ENCODE data around the gene RGL1.

RGL1 gene

GRCh38 chr1:183787704-183788103, 17.2 kb upstream of the RGL1 start:
- no peak for DNase-seq

DNA sequence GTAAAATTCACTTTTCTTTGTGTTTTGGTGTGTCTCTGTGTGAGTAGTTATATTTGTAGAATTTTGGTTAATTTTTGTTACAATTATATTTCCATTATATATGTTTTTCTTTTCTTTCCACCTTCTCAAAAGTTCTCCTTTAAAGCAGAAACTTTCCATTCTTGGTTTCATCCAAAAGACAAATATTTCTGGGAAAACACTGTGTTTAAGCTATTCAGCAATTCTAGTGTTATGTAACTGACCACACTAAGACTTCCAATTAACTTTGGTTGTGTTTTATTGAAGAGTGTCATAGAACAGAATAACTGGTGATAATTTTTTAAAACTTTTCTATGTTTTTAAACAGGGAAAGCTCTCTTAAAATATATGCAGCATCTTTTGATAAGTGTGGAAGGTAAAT, 13.6 kb upstream of the RGL1 start:
- DNase-seq = no peak

- DNase-seq = no peak
Measured at GRCh38 chr1:183792300-183792699, 12.6 kb upstream of the RGL1 start.

- no peak for DNase-seq
Measured at GRCh38 chr1:183794088-183794487, 10.8 kb upstream of the RGL1 start.

GRCh38 chr1:183800449-183800848, 4.5 kb upstream of the RGL1 start:
- DNase-seq = no peak

GRCh38 chr1:183801649-183802048, 3.3 kb upstream of the RGL1 start:
- no peak for DNase-seq

DNA sequence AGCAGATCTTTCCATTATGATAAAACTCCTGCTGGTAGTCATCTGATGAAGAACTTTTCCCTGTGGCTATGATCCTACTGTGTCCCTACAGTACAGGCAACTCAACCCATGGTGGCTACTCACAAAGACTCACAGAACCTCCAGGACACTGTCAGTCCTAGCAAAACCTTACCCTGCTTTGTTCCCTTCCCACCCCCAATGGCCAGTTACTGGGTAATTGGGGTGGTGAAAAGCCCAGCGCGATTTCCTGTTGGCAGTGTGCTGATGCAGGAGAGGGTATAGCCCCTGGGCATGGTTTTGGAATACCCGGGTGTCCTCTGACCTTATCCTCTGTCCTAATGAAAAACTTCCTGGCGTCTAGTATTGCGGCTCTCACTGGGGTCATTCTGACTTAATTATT, 533 bp upstream of the RGL1 start:
- DNase-seq = no peak

DNA sequence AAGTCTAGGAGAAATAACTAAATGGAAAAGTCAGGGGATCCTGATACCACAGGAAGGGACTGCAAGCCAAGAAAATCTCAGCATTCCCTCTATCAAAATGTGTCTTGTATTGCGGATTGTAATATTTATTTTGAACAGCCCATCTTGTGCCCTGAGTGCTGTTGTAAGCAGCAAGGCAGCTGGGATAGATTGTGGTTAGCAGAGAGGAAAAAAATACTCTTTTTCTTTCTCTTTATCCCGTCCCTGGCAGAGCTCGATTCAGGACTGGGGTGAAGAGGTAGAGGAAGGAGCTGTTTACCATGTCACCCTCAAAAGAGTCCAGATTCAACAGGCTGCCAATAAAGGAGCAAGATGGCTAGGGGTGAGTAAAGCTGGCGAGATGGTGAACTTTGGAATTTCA, 1.2 kb downstream of the RGL1 start:
- DNase-seq = no peak

- DNase-seq = no peak
Measured at GRCh38 chr1:183806675-183807074, 1.8 kb downstream of the RGL1 start.

GRCh38 chr1:183807549-183808168, 2.7 kb downstream of the RGL1 start:
- no peak for DNase-seq

DNA sequence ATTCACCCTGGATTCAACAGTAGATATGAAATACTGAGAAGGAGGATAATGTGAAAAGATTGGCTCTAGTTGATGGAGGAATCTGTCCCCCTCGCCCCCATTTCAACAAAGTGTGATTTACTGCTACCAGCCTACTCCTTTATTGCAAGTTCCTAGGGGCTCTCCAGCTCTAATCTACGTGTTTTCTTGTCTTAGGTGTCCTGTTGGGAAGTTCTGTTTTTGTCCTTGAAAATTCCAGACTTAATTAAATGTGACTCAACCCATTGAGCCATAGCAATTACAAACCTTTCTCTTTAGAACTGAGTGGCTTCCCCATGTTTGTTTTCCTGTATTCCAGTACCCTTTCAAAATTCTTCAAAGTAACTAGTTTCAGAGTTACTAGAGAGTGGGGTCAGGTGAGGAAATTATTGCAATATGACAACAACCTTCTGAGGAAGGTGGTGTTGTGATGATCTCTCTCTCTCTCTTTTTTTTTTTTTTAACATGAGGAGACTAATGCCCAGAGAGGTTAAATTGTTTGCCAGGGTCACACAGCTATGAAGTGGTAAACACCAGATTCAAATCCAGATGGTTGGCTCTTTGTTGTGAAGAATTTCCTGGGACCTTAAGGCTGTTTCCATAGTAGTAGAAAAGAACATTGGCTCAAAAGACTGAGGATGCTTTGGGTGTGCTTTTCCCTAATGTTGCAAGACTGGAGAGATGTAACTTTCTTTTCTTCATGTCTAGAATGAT, 3.5 kb downstream of the RGL1 start:
- DNase-seq = no peak

GRCh38 chr1:183810121-183810520, 5.2 kb downstream of the RGL1 start:
- peak; percentile 42 for DNase-seq

DNA sequence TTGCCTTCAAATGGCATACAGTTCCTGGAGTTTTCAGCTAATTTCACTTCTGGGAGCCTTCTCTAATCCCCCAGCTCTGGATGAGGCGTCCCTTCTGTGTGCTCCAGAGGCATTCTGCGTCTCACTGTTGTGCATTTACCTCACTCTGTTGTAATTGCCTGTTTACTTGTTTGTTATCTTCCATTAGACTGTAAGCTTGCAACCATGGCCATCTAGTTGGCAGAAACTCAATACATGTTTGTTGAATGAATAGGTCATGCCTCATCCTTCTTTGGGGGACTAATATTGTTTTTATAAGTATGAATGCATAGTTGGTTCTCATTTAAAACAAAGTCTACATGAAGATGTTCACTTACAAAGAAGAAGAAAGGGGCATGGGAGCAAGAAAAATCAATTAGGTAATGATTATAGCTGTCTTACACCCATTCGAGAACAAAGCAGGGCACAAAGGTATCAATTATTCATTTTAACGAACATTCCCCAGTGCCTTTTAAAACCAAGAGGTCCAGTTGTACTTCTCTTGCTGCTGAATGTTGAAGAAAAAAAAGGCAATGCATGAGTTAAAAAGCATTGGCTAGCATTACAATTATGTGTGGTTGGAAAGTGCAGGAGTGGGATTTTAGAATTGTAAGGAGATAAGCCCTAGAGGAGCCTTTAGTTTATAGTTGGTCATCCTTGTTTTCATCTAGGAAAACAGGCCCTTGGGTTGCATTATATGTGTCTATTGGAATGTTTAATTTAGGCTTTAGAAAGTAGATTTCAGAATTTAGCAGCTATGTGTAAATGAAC, 6.0 kb downstream of the RGL1 start:
- no peak for DNase-seq

- no peak for DNase-seq
Measured at GRCh38 chr1:183812128-183812527, 7.2 kb downstream of the RGL1 start.

- DNase-seq = no peak
Measured at GRCh38 chr1:183812686-183813569, 8.0 kb downstream of the RGL1 start.

DNA sequence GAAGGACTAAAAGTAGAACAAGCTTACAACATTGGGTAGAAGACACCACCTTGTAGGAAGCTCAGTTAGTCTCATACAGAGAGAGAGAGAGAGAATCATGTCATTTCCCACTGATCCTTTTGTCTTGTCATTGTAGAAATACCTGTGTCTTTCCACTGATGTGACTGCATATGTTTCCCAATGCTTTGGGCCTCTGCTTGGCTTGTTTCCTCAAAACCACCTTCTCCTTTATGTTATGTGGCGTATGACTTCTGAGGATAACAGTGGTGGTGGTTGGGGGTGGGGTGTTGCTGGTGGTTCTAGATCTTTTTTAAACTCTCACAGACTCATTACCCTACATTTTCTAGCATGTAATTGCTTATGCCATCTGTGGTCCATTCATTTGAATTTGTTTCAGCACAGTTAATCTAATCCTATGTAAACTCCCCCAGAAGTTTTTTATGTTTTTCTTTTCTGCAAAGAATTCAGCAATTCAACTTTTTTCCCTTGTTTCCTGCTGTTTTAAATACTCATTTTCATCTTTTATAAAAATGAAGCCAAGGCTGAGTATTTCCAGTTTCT, 9.3 kb downstream of the RGL1 start:
- no peak for DNase-seq

DNA sequence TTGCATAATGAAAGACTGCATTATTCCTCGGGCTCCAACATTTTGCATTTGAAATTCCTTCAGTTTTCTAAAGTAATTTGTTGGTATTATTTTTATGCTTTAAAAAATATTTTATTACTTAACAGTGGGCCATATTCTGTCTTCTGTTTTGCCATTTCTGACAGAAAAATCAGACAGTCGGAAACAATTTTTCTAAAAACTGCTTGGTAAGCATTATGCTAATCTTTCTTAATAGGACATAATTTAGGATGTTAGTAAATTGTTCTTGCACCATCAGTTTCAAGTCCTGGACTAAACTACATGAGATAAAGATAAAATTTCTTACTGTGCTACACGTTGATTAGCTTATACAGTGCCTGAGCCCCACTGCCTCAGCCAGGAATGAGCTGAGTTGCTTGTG, 11.2 kb downstream of the RGL1 start:
- DNase-seq = no peak

DNA sequence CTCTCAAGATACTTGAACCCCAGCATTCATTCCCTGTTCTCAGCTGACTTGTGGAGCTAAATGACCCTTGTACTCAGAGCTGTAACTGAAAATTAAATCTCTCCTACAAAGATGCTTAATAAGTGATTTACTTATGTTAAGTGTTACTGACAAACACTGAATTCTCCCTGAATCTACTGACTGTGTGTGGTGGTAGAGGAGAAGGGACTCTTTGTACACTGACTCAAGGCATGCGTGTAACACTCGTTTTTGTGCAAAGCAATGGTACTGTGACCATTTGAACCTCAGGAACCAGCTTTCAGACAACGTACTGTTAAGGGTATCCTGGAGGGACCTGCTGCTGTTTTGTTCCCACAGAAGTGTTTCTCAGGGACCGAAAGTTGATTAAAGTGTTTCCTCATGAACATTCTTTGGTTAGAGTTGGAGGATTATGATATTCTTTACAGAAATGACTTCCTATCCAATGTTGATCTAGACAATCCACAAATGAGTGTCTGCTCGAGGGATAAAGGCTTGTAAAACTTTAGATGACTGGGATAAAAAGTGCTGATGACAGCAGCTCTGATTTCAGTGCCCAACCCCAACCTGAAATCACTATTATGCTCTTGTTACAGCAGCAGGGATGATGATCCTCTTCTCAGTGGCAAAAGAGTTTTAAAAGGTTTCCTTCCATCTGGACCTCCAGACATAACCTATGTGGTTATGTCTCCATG, 12.8 kb downstream of the RGL1 start:
- DNase-seq = no peak

DNA sequence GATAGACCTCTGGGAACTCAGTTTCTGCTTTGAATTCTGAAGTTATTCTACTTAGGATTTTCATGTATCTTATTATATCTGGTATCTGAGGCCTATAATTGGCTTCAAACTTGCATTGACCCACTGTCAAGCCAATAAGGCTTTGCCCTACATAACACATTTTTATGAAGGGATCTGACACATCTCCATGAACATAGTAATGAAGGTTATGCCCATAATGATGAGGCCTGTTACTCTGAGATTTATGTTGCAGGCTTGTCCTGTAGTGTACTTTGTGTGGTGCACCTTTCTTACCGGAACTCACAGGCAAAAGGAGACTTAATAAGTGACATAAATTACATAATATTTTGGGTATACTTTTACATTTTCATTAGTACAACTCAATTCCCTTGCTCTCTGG, 14.1 kb downstream of the RGL1 start:
- no peak for DNase-seq

GRCh38 chr1:183821309-183821888, 16.5 kb downstream of the RGL1 start:
- DNase-seq = no peak

- no peak for DNase-seq
Measured at GRCh38 chr1:183821889-183822611, 17.1 kb downstream of the RGL1 start.

All from hematopoietic multipotent progenitor cell treated with erythropoietin and hydrocortisone succinate and interleukin-3 and kit ligand, for 6 days (in vitro differentiated cells).